ENCODE results near the gene PLCL1. TPM values are rescaled to one million over a fixed set of nuclear protein-coding genes. Genes with fewer than 3 reads are reported as not detected.

PLCL1 gene
- total RNA-seq, 1 donor from 2014 or later = 1.0 TPM

- no peak for DNase-seq (ENCODE audit: low read depth in 2 of 2)
Observed at GRCh38 chr2:197884252-197884651, 79.9 kb downstream of the PLCL1 start.

- no peak for DNase-seq (ENCODE audit: low read depth in 2 of 2)
Observed at GRCh38 chr2:197885126-197885525, 80.7 kb downstream of the PLCL1 start.

- no peak for DNase-seq (ENCODE audit: low read depth in 2 of 2)
Observed at GRCh38 chr2:197885587-197885986, 81.2 kb downstream of the PLCL1 start.

- DNase-seq (ENCODE audit: low read depth in 2 of 2) = no peak
Observed at GRCh38 chr2:197888321-197888720, 83.9 kb downstream of the PLCL1 start.

DNA sequence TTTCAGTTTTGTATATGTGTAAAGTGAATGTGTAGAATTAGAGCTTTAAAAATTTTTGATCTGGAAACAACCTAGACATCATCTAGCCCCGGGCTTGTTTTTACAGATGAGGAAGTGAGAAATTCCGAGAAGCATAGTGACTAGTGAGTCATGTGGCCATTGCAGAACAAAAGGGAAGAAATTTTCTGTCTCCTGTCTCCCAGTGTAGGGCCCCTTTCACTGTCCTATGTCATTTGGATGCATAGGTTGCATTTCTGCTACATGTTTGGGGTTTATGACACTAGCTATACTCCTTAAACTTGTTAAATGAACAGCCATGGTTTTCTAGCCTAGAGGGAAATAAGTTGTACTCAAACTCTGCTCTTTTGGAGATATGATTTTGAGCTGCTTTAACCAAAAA, 84.6 kb downstream of the PLCL1 start:
- DNase-seq (ENCODE audit: low read depth in 2 of 2) = peak in 1 of 2 donors; percentile 45

DNA sequence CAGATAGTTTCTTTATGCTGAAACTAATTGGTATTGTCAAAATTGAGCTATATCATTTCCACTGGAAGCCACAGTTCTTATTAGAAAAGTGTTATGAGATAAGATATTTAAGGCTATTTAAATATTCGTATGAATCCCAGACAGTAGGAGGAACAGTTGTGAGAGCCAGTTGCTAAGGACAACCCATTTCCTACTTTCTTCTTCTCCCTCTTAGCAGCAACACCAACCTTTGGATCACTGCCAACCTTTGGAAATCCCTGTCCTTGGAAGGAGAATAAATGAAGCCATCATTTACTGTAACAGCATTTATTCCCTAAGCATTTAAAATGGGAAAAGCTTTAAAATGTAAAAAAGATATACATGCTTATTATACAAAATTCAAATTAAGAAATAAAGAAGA, 85.8 kb downstream of the PLCL1 start:
- peak in 1 of 2 donors; percentile 43 for DNase-seq (ENCODE audit: low read depth in 2 of 2)

DNA sequence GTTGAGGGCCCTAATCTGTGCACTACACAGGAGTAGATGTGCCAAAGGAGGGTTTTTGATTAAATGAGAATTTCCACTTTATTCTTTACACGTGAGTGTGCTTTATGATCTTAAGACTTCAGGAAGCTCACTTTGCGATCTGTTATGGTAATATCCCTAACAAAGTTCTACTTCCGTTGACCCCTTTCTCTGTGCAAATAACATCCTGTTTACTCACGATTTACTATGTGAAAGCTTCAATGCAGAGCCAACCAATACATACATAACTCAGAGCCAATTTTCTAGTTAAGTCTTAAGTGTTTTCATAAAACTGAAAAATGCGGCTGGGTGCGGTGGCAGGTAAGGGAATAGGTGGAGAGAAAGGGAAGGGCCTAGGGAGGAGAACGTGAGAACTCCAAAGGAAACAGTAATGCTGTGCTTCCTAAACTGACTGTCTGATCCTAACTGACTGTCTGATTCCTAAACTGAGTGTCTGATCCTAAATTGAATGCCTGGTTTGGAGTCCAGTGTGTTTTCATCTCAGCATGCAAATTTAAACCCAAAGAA, 87.6 kb downstream of the PLCL1 start:
- no peak for DNase-seq (ENCODE audit: low read depth in 2 of 2)

DNA sequence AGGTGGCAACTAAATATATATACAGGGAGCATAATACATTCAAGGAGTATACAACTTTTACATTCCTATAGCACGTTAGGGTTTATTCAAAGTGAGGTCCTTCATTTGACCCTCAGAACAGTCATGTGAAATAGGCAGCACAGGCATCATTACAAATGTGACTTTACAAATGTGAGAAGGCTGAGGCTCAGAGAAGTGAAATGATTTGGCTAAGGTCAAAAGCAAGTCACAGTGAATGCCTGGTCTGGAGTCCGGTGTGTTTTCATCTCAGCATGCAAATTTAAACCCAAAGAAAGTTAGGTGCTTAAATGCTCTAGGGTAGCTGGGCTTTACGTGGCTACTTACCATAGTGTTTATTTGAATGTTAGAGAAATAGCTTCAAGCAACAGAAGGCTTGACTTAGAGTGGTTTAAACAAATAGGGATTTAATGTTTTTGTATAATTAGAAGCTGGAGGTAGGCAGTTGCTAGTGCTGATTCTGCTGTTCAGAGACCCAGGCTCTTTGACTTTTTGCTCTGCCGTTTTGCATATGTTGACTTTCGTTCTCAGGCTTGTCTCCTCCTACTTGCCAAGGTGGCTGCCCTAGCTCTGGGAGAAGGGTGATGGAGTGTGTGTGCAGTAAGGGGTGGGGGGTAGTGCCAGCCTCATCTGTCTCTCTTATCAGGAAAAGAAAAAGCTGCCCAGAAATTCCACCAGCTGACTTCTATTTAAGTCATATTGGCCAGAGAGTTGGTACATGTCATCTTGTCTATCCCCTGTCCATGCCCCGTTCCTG, 89.2 kb downstream of the PLCL1 start:
- no peak for DNase-seq (ENCODE audit: low read depth in 2 of 2)

DNA sequence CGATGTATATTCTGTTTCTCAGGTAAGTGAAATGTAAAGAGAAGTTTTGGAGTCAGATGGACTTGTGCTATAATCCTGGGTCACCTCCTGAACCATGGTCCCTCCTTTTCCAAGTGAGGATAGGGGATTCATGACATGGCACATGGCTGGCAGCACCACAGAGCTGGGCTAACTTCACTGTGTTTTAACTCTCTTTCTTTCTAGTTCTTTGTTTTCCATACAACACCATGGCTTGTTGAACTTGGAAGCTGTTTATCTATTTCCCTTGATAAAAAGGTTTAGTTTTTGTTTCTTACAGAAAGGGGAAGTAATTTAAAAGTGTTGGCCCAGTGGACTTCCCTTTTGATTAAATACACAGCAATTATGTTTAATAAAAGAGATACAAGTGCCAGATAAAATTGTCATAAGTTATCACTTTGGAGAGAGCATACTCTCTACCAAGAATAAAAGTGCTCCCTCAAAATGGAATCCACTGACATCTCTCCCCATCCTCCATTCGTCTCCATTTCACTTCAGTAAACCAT, 90.4 kb downstream of the PLCL1 start:
- no peak for DNase-seq (ENCODE audit: low read depth in 2 of 2)

- no peak for DNase-seq (ENCODE audit: low read depth in 2 of 2)
Observed at GRCh38 chr2:197897960-197898678, 93.7 kb downstream of the PLCL1 start.

GRCh38 chr2:197904446-197904845, 100.1 kb downstream of the PLCL1 start:
- DNase-seq (ENCODE audit: low read depth in 2 of 2) = no peak

GRCh38 chr2:197908156-197908555, 103.8 kb downstream of the PLCL1 start:
- no peak for DNase-seq (ENCODE audit: low read depth in 2 of 2)

DNA sequence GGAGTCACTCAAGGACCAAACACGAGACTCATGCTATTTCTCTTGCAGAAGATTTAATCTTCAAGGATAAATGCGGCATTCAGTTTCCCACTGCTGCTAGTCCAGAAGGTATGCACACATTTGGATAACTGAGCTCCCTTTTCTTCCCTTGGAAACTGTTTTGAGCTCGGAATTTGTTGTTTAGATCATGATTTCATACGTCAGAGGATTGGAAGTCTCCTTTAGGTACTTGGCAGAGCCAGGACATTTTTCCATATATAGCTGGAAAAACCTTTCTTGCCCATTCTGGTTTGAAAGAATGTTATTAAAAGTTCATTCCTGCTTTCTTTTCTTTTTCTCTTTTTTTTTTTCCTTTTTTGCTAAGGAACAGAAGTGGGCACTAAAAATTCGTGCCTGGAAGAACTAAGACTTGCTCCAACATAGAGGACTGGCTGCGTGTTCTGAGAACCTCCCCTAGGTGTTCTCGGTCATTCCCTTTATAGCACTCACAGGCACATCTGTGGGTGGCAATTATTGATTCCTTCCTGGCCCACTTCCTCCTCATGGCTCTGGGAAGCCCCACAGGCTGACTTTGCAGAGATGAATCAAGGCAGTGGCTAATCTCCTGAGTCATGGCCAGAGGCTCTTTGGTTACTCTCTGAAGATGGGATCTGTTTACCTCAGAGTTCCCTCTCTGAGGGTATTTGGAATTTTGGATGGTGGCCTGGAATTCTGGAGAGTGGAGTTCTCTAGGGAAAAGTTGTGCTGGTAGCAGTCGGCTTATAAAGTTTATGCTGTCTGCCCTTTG, 104.8 kb downstream of the PLCL1 start:
- DNase-seq (ENCODE audit: low read depth in 2 of 2) = peak in 1 of 2 donors; percentile 24

GRCh38 chr2:197911667-197912066, 107.3 kb downstream of the PLCL1 start:
- no peak for DNase-seq (ENCODE audit: low read depth in 2 of 2)

DNA sequence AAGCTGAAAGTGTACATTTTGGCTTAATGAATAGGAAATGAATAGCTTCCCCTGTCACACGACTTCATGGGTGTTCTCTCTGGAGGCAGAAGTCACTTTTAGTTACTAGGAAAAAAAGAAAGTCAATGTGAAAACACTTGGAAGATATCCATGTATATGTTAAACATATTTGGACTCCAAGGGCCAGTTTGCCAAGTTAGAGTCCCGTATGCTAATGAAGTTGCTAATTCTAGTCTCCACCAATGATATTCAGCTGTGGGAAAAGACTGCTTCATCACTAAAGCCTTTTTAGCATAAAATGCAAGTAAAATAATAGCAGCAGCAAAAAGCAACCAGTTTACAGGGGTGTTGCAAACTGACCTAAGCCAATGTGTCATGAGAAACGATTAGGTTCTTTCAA, 108.7 kb downstream of the PLCL1 start:
- no peak for DNase-seq (ENCODE audit: low read depth in 2 of 2)

DNA sequence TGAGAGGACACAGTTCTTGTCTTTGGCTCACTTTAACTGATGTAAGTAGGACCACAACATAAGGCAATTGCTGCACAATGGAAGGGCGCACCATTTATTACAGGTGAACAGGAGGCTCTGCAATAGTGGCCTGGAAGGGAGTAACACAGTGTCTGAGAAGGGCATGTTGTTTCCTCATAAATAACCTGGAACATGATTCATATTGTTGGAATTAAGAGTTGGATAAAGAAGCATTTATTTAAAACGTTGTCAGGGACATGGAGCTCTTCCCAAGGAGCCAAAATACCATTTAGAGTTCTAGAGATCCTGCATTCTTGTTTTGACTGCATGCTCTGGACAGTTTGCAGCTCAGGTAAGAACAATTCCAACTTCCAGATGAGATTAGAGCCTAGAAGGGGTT, 110.4 kb downstream of the PLCL1 start:
- DNase-seq (ENCODE audit: low read depth in 2 of 2) = no peak

- DNase-seq (ENCODE audit: low read depth in 2 of 2) = no peak
Observed at GRCh38 chr2:197915548-197916265, 111.3 kb downstream of the PLCL1 start.

GRCh38 chr2:197919487-197919886, 115.1 kb downstream of the PLCL1 start:
- DNase-seq (ENCODE audit: low read depth in 2 of 2) = peak in 1 of 2 donors; percentile 2

DNA sequence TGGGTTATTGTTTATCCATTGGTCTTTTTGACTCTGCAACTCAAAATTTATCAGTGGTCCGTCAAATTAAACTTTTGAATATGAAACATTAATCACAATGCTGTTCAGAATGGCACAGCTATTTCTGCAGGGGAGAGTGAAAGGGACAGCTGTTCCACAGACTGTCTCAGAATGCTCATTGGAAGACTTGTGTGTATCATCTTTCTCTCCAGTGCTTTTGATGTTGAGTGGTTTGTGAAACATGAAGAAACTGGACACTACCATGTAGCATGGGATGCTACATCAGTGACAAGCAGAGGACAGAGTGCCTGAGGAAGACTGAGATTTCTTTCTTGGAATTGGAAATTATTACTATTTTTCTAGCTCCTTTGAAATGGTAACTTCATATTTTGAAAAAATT, 115.7 kb downstream of the PLCL1 start:
- no peak for DNase-seq (ENCODE audit: low read depth in 2 of 2)

DNA sequence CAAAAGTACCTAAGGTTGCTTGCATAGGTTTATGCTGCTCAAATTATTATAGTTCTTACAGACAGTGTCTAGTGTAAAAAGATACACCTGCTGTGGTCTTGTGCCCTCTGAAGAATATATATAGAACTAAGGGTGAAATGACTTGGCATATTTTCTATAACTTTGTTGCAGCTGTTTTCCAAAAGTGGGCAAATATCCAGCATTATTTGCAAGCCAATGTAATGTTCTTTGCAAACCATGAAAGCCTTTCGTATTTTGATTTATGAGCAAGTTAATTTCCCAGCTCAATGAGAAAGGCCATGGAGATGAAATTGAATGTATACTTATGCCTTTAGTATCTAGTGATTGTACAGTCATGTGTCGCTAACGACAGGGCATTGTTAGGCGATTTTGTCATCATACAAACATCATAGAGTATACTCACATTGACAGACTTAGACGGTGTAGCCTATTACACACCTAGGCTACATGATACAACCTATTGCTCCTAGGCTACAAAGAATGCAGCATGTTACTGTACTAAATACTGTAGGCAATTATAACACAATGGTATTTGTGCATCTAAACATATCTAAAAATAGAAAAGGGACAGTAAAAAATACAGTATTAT, 116.3 kb downstream of the PLCL1 start:
- DNase-seq (ENCODE audit: low read depth in 2 of 2) = no peak

DNA sequence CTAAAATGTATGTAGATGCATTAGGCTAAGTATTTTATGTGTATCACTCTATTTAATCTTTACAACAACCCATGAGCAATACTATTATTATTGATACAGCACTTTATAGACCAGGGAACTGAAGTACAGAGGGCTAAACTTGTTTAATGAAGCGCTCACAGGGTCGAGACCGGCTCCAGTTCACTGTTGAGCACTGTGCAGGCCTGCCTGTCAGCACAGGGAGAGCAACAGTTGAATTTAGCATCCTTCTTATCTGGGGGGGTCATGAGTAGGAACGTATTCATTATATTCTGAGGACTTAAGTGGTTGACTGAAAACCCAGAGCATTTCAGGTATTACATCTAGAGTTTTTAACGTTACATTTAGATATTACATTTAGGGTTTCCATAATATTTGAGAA, 120.1 kb downstream of the PLCL1 start:
- no peak for DNase-seq (ENCODE audit: low read depth in 2 of 2)
